ENCODE data around the gene USE1.

The USE1 gene
- long read RNA-seq, partial matches to known transcripts: 0 of 1 reads
- long read RNA-seq, other reads (novel, unspliced or antisense): 0 of 1 reads

- peak; percentile 82 to 92 for DNase-seq (ENCODE audit: low read depth in 1 of 2, low spot score in 1 of 2)
- H3K27me3 ChIP-seq (ENCODE audit: insufficient read depth, poor library complexity, severe bottlenecking): no peaks in the 10 kb centered on the region
- peak within 1 kb of the TSS; percentile 52 for H3K4me3 ChIP-seq (replicated peaks; ENCODE audit: insufficient read depth, low read length)
- peak; percentile 95 for TF ChIP-seq GABPA (IDR thresholded peaks at IDR 0.05; ENCODE audit: low read depth)
- TF ChIP-seq, protein P1, sequence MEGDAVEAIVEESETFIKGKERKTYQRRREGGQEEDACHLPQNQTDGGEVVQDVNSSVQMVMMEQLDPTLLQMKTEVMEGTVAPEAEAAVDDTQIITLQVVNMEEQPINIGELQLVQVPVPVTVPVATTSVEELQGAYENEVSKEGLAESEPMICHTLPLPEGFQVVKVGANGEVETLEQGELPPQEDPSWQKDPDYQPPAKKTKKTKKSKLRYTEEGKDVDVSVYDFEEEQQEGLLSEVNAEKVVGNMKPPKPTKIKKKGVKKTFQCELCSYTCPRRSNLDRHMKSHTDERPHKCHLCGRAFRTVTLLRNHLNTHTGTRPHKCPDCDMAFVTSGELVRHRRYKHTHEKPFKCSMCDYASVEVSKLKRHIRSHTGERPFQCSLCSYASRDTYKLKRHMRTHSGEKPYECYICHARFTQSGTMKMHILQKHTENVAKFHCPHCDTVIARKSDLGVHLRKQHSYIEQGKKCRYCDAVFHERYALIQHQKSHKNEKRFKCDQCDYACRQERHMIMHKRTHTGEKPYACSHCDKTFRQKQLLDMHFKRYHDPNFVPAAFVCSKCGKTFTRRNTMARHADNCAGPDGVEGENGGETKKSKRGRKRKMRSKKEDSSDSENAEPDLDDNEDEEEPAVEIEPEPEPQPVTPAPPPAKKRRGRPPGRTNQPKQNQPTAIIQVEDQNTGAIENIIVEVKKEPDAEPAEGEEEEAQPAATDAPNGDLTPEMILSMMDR (IDR thresholded peaks at IDR 0.05; ENCODE audit: insufficient read depth, low read length): no peak
- peak; percentile 82 for TF ChIP-seq SPI1 (IDR thresholded peaks at IDR 0.05; ENCODE audit: borderline replicate concordance, low read depth)
- TF ChIP-seq POLR2AphosphoS5 (IDR thresholded peaks at IDR 0.05; ENCODE audit: low read depth): peak; percentile 91
- TF ChIP-seq, protein P2, sequence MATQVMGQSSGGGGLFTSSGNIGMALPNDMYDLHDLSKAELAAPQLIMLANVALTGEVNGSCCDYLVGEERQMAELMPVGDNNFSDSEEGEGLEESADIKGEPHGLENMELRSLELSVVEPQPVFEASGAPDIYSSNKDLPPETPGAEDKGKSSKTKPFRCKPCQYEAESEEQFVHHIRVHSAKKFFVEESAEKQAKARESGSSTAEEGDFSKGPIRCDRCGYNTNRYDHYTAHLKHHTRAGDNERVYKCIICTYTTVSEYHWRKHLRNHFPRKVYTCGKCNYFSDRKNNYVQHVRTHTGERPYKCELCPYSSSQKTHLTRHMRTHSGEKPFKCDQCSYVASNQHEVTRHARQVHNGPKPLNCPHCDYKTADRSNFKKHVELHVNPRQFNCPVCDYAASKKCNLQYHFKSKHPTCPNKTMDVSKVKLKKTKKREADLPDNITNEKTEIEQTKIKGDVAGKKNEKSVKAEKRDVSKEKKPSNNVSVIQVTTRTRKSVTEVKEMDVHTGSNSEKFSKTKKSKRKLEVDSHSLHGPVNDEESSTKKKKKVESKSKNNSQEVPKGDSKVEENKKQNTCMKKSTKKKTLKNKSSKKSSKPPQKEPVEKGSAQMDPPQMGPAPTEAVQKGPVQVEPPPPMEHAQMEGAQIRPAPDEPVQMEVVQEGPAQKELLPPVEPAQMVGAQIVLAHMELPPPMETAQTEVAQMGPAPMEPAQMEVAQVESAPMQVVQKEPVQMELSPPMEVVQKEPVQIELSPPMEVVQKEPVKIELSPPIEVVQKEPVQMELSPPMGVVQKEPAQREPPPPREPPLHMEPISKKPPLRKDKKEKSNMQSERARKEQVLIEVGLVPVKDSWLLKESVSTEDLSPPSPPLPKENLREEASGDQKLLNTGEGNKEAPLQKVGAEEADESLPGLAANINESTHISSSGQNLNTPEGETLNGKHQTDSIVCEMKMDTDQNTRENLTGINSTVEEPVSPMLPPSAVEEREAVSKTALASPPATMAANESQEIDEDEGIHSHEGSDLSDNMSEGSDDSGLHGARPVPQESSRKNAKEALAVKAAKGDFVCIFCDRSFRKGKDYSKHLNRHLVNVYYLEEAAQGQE (IDR thresholded peaks at IDR 0.05; ENCODE audit: insufficient replicate concordance, low read depth): peak; percentile 79
- peak within 1 kb of the TSS; percentile 94 for H3K27ac ChIP-seq (replicated peaks)
Measured at GRCh38 chr19:17215127-17215971, at the start of gene USE1. USE1 (plus strand) TSS chr19:17215357; CDS start chr19:17215406, 49 bp downstream.

DNA sequence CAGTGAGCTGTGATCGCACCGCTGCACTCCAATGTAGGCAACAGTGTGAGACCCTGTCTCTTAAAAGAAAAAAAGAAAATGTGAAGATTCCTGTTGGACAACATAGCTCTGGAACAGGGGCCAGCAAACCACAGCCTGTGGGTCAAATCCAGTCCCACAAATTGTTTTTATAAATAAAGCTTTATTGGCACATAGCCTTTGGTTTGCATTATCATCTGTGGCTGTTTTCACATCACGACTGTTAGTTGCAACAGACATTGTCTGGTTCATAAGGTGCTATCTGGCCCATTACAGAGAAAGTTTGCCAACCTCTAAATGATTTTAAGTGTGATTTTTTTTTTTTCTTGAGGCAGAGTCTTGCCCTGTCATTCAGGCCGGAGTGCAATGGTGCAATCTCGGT lies 49.4 kb upstream of the USE1 start:
- TF ChIP-seq, protein P1 (IDR thresholded peaks at IDR 0.05; ENCODE audit: insufficient read depth, low read length): no peak
- TF ChIP-seq GABPA (IDR thresholded peaks at IDR 0.05; ENCODE audit: low read depth): no peak
- no peak for TF ChIP-seq POLR2AphosphoS5 (IDR thresholded peaks at IDR 0.05; ENCODE audit: low read depth)
- TF ChIP-seq, protein P2 (IDR thresholded peaks at IDR 0.05; ENCODE audit: insufficient replicate concordance, low read depth): no peak
- TF ChIP-seq SPI1 (IDR thresholded peaks at IDR 0.05; ENCODE audit: borderline replicate concordance, low read depth): no peak

GRCh38 chr19:17170538-17171297 lies 44.4 kb upstream of the USE1 start:
- H3K27me3 ChIP-seq (ENCODE audit: insufficient read depth, poor library complexity, severe bottlenecking): no peaks in the 10 kb centered on the region
- DNase-seq (ENCODE audit: low read depth in 1 of 2, low spot score in 1 of 2): no peak
- no peak overlapping the region for H3K27ac ChIP-seq (replicated peaks)
- TF ChIP-seq SPI1 (IDR thresholded peaks at IDR 0.05; ENCODE audit: borderline replicate concordance, low read depth) (no peak), POLR2AphosphoS5 (IDR thresholded peaks at IDR 0.05; ENCODE audit: low read depth) (no peak), GABPA (IDR thresholded peaks at IDR 0.05; ENCODE audit: low read depth) (no peak)
- TF ChIP-seq, protein P2 (IDR thresholded peaks at IDR 0.05; ENCODE audit: insufficient replicate concordance, low read depth): no peak
- TF ChIP-seq, protein P1 (IDR thresholded peaks at IDR 0.05; ENCODE audit: insufficient read depth, low read length): no peak
- H3K4me3 ChIP-seq (replicated peaks; ENCODE audit: insufficient read depth, low read length): no peak overlapping the region

More for the DNA sequence above, 49.4 kb upstream of the USE1 start:
- DNase-seq (ENCODE audit: low read depth in 1 of 2, low spot score in 1 of 2): no peak
- H3K27me3 ChIP-seq (ENCODE audit: insufficient read depth, poor library complexity, severe bottlenecking): no peaks in the 10 kb centered on the region
- H3K4me3 ChIP-seq (replicated peaks; ENCODE audit: insufficient read depth, low read length): no peak overlapping the region
- no peak overlapping the region for H3K27ac ChIP-seq (replicated peaks)
